Panc1 (cell line): ENCODE measurements around the gene FUOM. TPM values are rescaled to one million over a fixed set of nuclear protein-coding genes. Genes with fewer than 3 reads are reported as not detected.
"Not testable (repeated sequence)": the region's sequence is repeated elsewhere in the genome, so short reads cannot be mapped to it uniquely, and the experiment has no call there.

Experiments
- ATAC-seq: fragments of 200-7000 bp; cut with Tn5 transposase; 2 replicates; pipeline ENCODE4 v1.9.1; 2020; ENCODE audit warnings: mild to moderate bottlenecking, moderate library complexity
- BruUV-seq: library from RNA; stranded (reverse); fragments of 400-500 nt; replicated peaks from 2 replicates; lab custom pipeline; 2021; lab: Mats Ljungman, UMichigan
- CTCF ChIA-PET: fragments of 300-600 bp; sonication (Branson Sonifier 250); formaldehyde crosslinking; loops from one replicate; lab custom pipeline; 2022; ENCODE audit warnings: antibody characterized with exemption; lab: Charles Lee
- POLR2A ChIA-PET: fragments of 300-600 bp; sonication (Branson Sonifier 250); formaldehyde crosslinking; loops from one replicate; lab custom pipeline; 2022; ENCODE audit warnings: antibody characterized with exemption; lab: Charles Lee
- DNase-seq: peaks from one replicate; pipeline ENCODE4 v3.0.0-alpha.2; 2010; ENCODE audit warnings: low read depth, low spot score
- H3K27ac ChIP-seq: 2 replicates; pipeline ENCODE4 v1.5.1; 2011; ENCODE audit warnings: mild to moderate bottlenecking, low read length, inconsistent platforms
- H3K27me3 ChIP-seq: fragments of 200-500 bp; sonication (Bioruptor generic); 2 replicates; pipeline ENCODE4 v1.6.0; 2014; ENCODE audit warnings: low read length, inconsistent platforms; ENCODE audit not compliant: control insufficient read depth, insufficient read depth
- H3K36me3 ChIP-seq: fragments of 200-500 bp; sonication (Bioruptor generic); 2 replicates; pipeline ENCODE4 v1.5.1; 2014; ENCODE audit warnings: inconsistent platforms, mild to moderate bottlenecking, low read length, moderate library complexity; ENCODE audit not compliant: control insufficient read depth, insufficient read depth
- H3K4me1 ChIP-seq: 2 replicates; pipeline ENCODE4 v1.5.1; 2011; ENCODE audit warnings: inconsistent platforms, mild to moderate bottlenecking, low read length, moderate library complexity; ENCODE audit not compliant: control insufficient read depth, insufficient read depth
- H3K4me3 ChIP-seq, 2 experiments: 2 replicates each; pipeline ENCODE4 v1.5.1; 2011 to 2012; ENCODE audit warnings: low read depth in 2 of 2, low read length in 2 of 2, mild to moderate bottlenecking in 2 of 2, inconsistent platforms in 1 of 2, moderate library complexity in 1 of 2
- H3K9me3 ChIP-seq: fragments of 200-500 bp; sonication (Bioruptor generic); 2 replicates; pipeline ENCODE4 v1.5.1; 2014; ENCODE audit warnings: low read depth, mild to moderate bottlenecking, inconsistent platforms, low read length, moderate library complexity; ENCODE audit not compliant: control insufficient read depth, insufficient read depth
- POLR2AphosphoS5 ChIP-seq: IDR thresholded peaks from 2 replicates; pipeline ENCODE4 v1.6.1; 2012; ENCODE audit warnings: mild to moderate bottlenecking, low read depth, low read length, moderate library complexity
- REST ChIP-seq, 2 experiments: IDR thresholded peaks; 2 replicates each; pipeline ENCODE4 v1.6.1; 2011 to 2012; ENCODE audit warnings: low read depth in 2 of 2, control low read depth in 1 of 2, low read length in 1 of 2, mild to moderate bottlenecking in 1 of 2, moderate library complexity in 1 of 2; ENCODE audit not compliant: insufficient read depth in 1 of 2
- SIN3A ChIP-seq: IDR thresholded peaks from 2 replicates; pipeline ENCODE4 v1.6.1; 2012; ENCODE audit warnings: low read depth, mild to moderate bottlenecking, low read length, moderate library complexity, borderline replicate concordance; ENCODE audit not compliant: insufficient read depth
- TCF7L2 ChIP-seq: IDR thresholded peaks from 2 replicates; pipeline ENCODE4 v1.6.1; 2011; ENCODE audit warnings: mild to moderate bottlenecking, low read depth, low read length, inconsistent platforms
- in situ Hi-C: cut with HindIII; loops from 2 replicates; pipeline ENCODE4 v1.10.0; 2016; ENCODE audit warnings: low sequenced_read_pairs, low pct_unique_long_range_greater_than_20kb
- intact Hi-C: fragments of 100-400 bp; cut with micrococcal nuclease; formaldehyde crosslinking; loops from one replicate; pipeline ENCODE4 v1.10.0; 2022; ENCODE audit not compliant: unreplicated experiment
- total RNA-seq: library from RNA; stranded (reverse); gene quantifications from one replicate; pipeline ENCODE4 v1.2.1, GENCODE V29; 2021; ENCODE audit not compliant: unreplicated experiment
- TF ChIP-seq, protein P1 (sequence below): fragments of 450-650 bp; IDR thresholded peaks from 2 replicates; pipeline ENCODE4 v1.5.1; 2017; ENCODE audit warnings: mild to moderate bottlenecking

The FUOM gene
- total RNA-seq, 1 experiment from 2014 or later: 39.6 TPM

DNA sequence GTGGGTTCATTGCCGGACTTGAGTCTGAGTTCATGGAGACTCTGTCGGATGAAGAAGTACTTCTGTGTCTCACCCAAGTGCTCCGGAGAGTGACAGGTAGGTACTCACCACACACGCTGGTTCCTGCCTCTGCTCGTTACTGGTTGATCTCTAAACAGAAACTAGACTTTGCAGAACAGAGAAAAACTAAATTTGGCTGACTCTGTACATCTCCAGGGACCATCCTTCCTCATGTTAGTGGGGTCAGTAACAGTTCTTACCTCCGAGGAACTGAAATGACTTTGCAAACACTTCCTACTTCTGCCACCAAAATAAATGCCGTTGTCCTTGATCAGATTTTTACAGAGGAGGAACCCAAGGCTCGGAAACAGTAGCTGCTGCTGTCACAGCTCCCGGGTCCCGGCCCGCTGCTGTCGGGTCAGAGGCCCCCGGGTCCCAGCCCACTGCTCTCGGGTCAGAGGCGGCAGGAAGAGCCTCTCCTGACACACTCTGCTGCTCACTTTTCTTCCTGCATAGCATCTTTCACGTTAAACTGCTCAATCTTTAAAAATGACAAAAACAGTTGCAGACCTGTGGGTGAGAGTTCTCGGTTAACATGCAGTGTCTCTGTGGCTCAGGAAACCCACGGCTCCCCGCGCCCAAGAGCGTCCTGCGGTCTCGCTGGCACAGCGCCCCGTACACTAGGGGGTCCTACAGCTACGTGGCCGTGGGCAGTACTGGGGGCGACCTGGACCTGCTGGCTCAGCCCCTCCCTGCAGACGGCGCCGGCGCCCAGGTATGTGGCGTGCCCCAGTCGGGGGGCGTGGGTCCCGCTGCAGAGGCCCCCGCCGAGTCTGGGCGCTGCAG, 31.4 kb upstream of the FUOM start:
- Histone ChIP-seq H3K4me1 (peaks cover 4% of the 10 kb centered on the region; the same call in 1 of the 2 replicates), H3K27me3 (no peaks in the 10 kb centered on the region), H3K4me3 (no peak overlapping the region), H3K27ac (no peak overlapping the region), H3K9me3 (no peaks in the 10 kb centered on the region), H3K36me3 (no peaks in the 10 kb centered on the region)
- no peak for DNase-seq
- in situ Hi-C loops: no loop called here
- BruUV-seq: no TSS peak
- TF ChIP-seq, protein P1, sequence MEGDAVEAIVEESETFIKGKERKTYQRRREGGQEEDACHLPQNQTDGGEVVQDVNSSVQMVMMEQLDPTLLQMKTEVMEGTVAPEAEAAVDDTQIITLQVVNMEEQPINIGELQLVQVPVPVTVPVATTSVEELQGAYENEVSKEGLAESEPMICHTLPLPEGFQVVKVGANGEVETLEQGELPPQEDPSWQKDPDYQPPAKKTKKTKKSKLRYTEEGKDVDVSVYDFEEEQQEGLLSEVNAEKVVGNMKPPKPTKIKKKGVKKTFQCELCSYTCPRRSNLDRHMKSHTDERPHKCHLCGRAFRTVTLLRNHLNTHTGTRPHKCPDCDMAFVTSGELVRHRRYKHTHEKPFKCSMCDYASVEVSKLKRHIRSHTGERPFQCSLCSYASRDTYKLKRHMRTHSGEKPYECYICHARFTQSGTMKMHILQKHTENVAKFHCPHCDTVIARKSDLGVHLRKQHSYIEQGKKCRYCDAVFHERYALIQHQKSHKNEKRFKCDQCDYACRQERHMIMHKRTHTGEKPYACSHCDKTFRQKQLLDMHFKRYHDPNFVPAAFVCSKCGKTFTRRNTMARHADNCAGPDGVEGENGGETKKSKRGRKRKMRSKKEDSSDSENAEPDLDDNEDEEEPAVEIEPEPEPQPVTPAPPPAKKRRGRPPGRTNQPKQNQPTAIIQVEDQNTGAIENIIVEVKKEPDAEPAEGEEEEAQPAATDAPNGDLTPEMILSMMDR: no peak
- TF ChIP-seq SIN3A (no peak), POLR2AphosphoS5 (no peak), REST (IDR thresholded peaks at IDR 0.05; ENCODE audit: insufficient read depth in 1 of 2, low read depth in 2 of 2, low read length in 1 of 2) (no peak), TCF7L2 (no peak)
- no peak for ATAC-seq
- intact Hi-C loops: no loop called here
- ChIA-PET CTCF (no interaction called here), POLR2A (no interaction called here)

DNA sequence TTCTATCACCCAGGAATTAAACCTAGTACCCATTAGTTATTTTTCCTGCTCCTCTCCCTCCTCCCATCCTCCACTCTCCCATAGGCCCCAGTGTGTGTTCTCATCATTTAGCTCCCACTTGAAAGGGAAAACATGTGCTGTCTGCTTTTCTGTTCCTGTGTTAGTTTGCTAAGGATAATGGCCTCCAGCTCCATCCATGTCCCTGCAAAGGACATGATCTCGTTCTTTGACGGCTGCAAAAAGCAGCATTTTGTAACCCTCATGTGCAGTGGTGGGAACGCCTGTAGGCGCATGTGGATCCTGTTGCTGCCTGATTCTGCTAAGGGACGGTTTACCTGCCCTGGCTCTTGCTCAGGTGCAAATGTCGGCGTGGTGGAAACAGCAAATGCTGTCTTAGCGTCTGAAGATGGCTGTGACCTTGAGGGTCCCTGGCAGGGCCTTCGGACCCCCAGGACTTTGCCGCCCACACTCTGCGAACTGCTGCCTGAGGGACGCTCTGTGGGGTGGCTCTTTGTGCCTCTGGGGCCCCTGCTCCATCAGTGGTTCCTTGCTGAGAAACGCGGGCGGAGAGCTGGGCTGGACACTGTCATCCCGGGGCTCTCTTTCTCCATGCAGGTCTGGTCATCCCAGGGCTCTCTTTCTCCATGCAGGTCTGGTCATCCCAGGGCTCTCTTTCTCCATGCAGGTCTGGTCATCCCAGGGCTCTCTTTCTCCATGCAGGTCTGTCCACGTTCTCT, 30.6 kb upstream of the FUOM start:
- Histone ChIP-seq H3K9me3 (no peaks in the 10 kb centered on the region), H3K4me1 (peaks cover 2% of the 10 kb centered on the region; the same call in 1 of the 2 replicates), H3K4me3 (no peak overlapping the region), H3K36me3 (no peaks in the 10 kb centered on the region), H3K27ac (no peak overlapping the region), H3K27me3 (no peaks in the 10 kb centered on the region)
- intact Hi-C loops: no loop called here
- in situ Hi-C loops: no loop called here
- ChIA-PET CTCF (no interaction called here), POLR2A (no interaction called here)
- BruUV-seq: no TSS peak
- no peak for DNase-seq
- no peak for TF ChIP-seq POLR2AphosphoS5
- no peak for TF ChIP-seq SIN3A
- TF ChIP-seq, protein P1: no peak
- no peak for TF ChIP-seq TCF7L2
- no peak for TF ChIP-seq REST (IDR thresholded peaks at IDR 0.05; ENCODE audit: insufficient read depth in 1 of 2, low read depth in 2 of 2, low read length in 1 of 2)
- ATAC-seq: no peak

GRCh38 chr10:133386951-133387350, 29.1 kb upstream of the FUOM start:
- H3K27ac ChIP-seq, in situ Hi-C loops, POLR2A ChIA-PET, DNase-seq, H3K4me1 ChIP-seq, H3K9me3 ChIP-seq, H3K4me3 ChIP-seq, intact Hi-C loops, H3K27me3 ChIP-seq, BruUV-seq, H3K36me3 ChIP-seq, CTCF ChIA-PET, ATAC-seq: not testable (repeated sequence)
